IPS-11a (cell line): ENCODE measurements around the gene SPAG7.
A peak's percentile ranks its signal among the peaks of the same experiment; 100 is the strongest.
"Not testable (repeated sequence)": the region's sequence is repeated elsewhere in the genome, so short reads cannot be mapped to it uniquely, and the experiment has no call there.

Experiments
- H3K4me3 ChIP-seq: one replicate; pipeline ENCODE4 v1.5.1; 2013; ENCODE audit warnings: low read depth, low read length, control low read depth

Gene SPAG7

GRCh38 chr17:4938688-4939545, 28.7 kb downstream of the SPAG7 start:
- peak overlapping the region; percentile 95 for H3K4me3 ChIP-seq

GRCh38 chr17:4938069-4938491, 29.5 kb downstream of the SPAG7 start:
- no peak overlapping the region for H3K4me3 ChIP-seq

DNA sequence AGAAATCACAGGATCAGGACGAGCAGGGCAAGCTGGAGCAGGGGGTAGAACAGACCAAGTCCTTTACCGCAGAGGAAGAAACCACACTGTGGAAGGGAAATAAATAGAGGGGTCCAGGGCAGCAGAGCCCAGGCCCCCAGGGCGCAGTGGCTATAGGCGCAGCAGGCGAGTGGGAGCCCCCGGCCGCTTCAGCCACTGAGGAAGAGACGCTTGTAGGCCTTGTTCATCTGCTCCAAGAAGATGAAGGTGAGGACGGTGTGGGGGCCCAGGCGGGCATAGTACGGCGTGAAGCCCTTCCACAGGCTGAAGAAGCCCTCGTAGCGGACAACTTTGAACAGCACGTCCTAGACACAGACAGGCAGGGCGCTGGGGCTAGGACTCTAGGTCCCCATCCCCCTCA, 30.1 kb downstream of the SPAG7 start:
- no peak overlapping the region for H3K4me3 ChIP-seq

DNA sequence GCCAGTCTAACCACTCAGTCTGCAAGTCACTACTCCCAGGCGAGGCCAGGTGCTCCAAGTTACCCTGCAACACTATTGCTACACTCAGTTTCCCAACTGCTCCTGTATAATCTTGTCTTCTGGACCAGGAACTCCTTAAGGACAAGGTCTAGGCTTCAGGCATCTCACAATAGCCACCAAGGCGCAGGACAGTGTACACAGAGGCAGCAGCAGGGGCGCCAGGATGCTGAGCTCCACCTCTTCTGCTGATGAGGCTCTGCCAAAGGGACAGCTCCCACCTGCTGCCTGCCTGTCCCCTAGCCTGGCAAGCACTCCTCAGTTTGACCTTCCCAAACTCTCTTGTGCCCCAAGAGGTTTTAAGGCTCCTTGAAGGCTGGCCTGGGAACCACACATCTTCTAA, 31.2 kb downstream of the SPAG7 start:
- no peak overlapping the region for H3K4me3 ChIP-seq

GRCh38 chr17:4935650-4936049, 32.0 kb downstream of the SPAG7 start:
- no peak overlapping the region for H3K4me3 ChIP-seq

DNA sequence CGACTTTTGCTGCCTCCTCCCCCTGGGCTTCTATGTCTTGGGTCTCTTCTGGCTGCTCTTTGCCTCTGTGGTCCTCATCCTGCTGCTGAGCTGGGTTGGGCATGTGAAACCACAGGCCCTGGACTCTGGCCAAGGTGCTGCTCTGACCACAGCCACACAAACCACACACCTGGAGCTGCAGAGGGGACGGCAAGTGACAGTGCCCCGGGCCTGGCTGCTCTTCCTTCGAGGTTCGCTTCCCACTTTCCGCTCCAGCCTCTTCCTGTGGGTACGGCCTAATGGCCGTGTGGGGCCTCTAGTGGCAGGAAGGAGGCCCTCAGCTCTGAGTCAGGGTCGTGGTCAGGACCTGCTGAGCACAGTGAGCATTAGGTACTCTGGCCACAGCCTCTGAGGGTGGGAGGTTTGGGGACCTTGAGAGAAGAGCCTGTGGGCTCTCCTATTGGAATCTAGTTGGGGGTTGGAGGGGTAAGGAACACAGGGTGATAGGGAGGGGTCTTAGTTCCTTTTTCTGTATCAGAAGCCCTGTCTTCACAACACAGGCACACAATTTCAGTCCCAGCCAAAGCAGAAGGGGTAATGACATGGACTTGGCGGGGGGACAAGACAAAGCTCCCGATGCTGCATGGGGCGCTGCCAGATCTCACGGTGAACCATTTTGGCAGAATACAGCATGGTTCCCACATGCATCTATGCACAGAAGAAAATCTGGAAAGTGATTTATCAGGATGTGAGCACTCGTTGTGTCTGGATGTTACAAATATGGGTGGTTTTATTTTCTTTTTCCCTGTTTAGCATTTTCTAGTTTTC, 33.2 kb downstream of the SPAG7 start:
- no peak overlapping the region for H3K4me3 ChIP-seq

DNA sequence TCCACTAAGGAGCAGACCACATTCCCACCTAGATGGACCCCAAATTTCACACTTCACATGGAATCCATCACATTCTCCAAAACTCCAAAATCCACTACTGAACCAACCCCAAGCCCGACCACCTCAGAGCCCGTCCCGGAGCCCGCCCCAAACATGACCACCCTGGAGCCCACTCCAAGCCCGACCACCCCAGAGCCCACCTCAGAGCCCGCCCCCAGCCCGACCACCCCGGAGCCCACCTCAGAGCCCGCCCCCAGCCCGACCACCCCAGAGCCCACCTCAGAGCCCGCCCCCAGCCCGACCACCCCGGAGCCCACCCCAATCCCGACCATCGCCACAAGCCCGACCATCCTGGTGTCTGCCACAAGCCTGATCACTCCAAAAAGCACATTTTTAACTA, 34.0 kb downstream of the SPAG7 start:
- no peak overlapping the region for H3K4me3 ChIP-seq

DNA sequence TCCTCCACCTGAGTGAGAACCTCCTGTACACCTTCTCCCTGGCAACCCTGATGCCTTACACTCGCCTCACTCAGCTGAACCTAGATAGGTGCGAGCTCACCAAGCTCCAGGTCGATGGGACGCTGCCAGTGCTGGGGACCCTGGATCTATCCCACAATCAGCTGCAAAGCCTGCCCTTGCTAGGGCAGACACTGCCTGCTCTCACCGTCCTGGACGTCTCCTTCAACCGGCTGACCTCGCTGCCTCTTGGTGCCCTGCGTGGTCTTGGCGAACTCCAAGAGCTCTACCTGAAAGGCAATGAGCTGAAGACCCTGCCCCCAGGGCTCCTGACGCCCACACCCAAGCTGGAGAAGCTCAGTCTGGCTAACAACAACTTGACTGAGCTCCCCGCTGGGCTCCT, 34.9 kb downstream of the SPAG7 start:
- H3K4me3 ChIP-seq: no peak overlapping the region

- no peak within 1 kb of the TSS for H3K4me3 ChIP-seq
Observed at GRCh38 chr17:4931963-4932362, 35.7 kb downstream of the SPAG7 start, which contains the start of gene GP1BA. GP1BA (plus strand) TSS chr17:4932277; CDS start chr17:4932605, 328 bp downstream.

DNA sequence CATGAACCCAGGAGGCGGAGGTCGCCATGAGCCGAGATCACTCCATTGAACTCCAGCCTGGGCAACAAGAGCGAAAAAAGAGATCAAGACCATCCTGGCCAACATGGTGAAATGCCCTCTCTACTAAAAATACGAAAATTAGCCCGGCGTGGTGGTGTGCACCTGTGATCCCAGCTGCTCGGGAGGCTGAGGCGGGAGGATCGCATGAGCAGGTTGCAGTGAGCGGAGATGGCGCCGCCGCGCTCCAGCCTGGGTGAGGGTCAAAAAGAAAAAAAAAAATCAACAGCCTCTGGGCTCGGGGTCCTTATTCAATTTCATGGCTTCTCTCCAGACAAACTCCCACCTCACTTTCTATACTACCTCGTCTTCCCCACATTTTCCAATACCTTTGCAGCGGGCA, 38.7 kb downstream of the SPAG7 start:
- no peak overlapping the region for H3K4me3 ChIP-seq

GRCh38 chr17:4926577-4927335, 40.9 kb downstream of the SPAG7 start:
- H3K4me3 ChIP-seq: not testable (repeated sequence)

- H3K4me3 ChIP-seq: no peak overlapping the region
Observed at GRCh38 chr17:4921320-4921719, 46.3 kb downstream of the SPAG7 start.

- no peak overlapping the region for H3K4me3 ChIP-seq
Observed at GRCh38 chr17:4920351-4921048, 47.1 kb downstream of the SPAG7 start.

- no peak overlapping the region for H3K4me3 ChIP-seq
Observed at GRCh38 chr17:4919511-4920047, 48.0 kb downstream of the SPAG7 start.

DNA sequence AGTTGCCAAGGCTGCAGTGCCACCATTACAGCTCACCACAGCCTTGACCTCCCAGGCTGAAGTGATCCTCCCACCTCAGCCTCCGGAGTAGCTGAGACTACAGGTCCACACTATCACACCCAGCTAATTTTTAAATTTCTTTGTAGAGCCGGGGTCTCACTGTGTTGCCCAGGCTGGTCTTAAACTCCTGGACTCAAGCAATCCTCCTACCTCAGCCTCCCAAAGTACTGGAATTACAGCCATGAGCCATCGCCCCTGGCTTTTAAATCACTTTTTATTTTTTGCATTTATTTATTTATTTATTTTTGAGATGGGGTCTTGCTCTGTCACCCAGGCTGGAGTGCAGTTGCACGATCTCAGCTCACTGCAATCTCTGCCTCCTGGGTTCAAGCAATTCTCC, 53.1 kb downstream of the SPAG7 start:
- not testable (repeated sequence) for H3K4me3 ChIP-seq

DNA sequence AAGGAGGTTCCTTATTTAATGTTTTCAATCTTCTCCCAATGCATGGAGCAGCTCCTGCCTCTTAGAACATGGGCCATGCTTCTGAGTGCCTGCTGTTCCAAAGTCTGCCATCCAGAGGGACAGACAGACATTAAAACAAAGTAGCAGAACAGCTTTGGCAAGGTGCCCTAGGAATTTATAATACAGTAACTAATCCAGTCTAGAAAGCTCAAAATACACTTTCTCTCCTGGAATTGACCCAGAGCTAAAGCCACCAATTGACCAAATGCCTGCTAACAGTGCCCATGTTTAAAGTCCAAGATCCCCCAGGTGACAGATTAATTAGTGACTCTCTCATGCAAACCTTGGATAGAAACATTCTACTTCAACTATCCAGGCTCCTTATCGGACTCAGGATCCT, 53.6 kb downstream of the SPAG7 start:
- H3K4me3 ChIP-seq: no peak overlapping the region
